ENCODE data around the gene HSPB6.
"Not testable (repeated sequence)": the region's sequence is repeated elsewhere in the genome, so short reads cannot be mapped to it uniquely, and the experiment has no call there.

HSPB6 gene

GRCh38 chr19:35756377-35757230 lies at the start of gene HSPB6:
Gene HSPB6 (minus strand): TSS chr19:35757029. CDS start chr19:35757008, 21 bp downstream.
- DNase-seq, result no peak

DNA sequence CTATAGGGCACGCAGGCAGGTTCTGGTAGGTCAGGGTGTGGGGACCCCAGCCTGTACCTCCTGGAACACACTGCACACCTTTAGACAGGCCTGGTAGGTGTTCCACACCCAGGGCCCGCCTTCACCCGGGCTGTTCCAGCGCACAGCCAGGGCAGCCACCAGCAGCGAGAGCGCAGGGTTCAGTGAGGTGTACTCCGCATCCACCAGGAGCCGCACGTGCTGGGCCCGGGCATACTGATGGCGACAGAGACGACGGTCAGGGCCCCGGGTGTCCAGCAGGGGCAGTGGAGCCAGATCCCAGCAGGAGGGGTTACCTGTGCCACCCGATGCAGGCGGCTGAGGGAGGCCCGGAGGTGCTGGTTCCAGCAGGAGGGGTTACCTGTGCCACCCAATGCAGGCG lies 49.8 kb upstream of the HSPB6 start:
- no peak for DNase-seq

DNA sequence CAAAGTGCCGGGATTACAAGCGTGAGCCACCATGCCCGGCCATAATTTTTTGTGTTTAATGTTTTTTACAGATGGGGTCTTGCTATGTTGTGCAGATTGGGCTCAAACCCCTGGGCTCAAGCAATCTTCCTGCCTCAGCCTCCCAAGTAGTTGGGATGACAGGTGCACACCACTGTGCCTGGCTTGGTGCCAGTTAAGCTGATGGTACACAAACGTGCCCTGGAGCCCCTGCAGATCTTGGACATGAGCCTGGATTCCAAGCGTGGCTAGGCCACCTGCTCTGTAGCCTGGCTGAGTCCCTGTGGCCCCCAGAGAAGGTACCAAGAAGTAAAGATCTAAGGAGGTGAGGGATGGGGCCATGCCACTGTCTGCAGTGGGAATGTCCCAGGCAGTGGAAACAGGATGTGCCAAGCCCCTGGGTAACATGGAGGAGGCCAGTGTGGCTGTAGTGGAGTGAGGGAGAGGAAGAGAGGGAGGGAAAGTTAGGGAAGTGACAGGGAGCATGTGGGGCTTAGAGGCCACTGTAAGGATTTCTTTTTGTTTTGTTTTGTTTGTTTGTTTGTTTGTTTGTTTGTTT lies 48.8 kb upstream of the HSPB6 start:
- no peak for DNase-seq

DNA sequence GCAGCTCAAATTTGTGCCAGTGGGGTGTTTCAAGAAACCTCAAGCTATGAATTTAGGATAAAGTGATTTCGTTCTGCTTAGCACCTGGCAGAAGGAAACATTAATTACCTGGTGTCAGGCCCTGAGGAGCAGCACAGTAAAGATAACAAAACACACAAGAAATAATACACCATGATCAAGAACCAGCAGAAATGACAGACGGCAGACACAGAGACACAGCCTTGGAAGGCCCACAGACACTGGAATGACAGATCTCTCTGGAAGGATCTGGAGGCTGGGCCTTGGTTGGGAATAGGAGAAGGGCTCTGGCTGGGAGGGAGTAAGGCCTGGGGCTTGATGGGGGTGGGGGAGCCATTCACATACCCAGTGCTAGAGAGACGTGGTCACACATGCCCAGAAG lies 45.0 kb upstream of the HSPB6 start:
- no peak for DNase-seq

DNA sequence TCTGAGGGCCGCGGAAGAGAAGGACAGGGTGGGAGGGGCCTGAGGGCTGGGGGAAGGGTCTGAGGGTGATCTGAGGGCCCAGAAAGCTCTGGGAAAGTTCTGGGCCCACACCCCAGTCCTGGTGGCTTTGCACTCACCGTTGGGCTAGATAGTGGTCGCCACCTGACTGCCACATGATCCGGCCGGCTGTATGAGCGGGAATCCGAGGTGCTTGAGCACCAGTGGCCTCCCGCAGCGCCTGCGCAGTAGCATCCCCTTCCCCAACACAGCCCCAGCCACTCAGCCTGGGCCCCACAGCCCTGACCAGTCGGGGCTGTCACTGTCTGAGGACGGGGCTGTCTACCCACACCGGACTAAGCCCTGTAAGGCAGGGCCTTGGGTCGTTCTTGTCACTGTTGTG lies 40.8 kb upstream of the HSPB6 start:
- DNase-seq, result peak; percentile 5

DNA sequence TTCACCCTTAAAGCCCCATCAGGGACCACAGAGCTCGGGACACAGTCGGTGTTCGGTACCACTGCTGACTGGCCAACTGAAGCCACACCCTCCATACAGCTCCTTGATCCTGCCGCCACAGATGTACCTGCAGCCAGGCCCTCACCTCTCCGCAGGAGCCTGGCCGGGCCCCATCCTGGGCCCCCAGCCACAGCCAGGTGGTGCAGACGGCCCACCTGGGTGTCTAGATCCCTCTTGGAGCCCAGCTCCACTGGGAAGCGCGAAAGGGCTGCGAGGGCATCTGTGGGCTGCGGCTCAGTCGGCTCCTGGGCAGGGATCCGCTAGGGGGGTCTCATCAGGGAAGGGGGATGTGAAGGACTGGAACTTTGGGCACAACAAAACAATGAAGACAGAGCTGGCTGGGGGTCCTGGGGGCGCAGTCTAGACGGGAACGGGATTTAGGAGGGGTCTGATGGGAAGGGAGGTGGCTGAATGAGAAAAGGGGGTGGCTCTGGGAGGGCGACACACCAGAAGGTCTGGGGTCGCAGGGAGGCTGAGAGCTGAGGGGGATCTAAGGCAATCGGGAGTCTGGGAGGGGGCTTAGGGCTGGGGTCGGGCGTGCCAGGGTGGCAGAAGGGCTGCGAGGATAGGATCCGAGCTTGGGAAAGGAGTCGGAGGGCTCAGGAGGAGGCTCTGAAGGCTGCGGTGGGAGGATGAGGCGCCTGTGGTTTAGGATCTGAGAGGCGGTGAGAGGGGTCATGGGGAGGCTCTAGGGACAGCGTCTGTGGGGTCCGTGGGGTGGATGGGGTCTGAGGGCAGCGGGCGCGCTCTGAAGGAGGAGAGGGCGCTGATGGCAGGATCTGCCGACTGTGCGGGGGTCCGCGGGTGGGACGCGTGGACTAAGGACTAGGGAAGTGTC lies 40.1 kb upstream of the HSPB6 start:
- DNase-seq, result no peak

GRCh38 chr19:35795564-35795963 lies 38.7 kb upstream of the HSPB6 start:
- not testable (repeated sequence) for DNase-seq

DNA sequence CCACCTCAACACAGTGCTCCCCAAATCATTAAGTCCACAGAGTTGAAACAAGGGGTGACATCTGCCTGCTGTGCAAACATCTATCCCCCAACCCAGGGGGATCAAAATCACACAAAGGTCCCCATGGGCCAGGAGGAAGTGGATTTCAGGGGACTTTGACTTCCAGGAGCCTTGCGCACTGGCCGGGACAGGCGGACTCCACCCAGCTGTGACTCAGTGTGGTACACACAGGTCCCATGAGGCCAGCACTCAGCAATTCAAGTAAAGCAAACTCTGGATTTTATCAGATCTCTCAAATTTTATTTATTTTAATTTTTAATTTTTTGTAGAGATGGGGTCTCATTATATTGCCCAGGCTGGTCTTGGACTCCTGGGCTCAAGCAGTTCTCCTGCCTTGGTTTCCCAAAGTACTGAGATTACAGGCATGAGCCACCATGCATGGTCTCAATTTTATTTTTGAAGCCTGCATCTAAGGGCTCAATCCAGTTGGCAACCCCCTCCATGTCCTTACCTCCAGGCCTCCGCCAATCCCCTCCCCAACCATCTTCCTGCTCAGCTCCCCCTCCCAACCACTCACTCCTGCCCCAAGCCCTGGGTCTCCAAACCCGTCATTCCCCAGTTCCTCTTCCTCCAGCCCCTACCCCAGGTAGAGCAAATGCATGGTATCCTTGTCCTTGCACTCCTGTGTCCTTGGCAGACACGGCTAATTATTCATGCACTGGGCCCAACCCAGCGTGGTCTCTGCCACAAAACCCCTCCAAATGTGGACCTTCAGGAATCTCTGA lies 36.7 kb upstream of the HSPB6 start:
- DNase-seq, result no peak

GRCh38 chr19:35792888-35793287 lies 36.1 kb upstream of the HSPB6 start:
- no peak for DNase-seq

DNA sequence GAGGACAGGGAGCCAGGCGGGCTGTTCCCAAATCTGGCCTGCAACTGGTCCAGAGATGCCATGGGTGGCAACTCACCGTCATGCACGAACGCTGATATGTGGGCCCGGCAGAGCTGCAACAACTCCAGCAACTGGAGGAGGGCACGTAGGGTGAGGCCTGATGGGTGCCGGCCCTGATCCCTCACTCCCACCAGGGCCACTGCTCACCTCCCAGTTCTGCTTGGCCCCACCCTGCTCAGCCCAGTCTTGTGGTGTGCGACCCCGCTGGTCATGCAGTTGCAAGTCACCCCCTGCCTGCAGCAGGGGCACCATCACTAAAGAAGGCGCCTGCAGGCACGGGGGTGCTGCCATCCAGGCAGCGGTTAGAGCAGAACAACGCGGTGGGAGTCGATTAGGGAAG lies 35.5 kb upstream of the HSPB6 start:
- DNase-seq, result no peak

DNA sequence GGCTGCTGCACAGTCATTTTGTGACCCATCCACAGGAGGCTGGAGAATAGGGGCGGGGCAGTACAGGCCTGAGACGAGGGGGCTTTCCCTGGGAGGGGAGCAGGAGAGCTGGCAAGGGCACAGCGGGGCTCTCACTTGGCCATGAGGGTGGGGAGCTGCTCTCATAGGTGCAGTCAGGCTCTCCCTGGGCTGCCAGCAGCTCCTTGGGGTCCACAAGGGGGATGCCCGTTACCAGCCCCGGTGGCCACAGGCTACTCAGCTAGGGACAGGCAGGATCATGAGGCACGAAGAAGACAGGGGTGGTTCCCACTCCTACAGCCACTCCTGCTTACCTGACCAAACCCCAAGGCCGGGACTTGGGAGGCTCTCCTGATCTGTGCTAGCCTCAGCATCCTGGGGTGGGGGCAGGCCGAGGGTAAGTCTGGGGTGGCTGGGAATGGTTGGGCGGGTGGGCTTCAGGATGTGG lies 35.0 kb upstream of the HSPB6 start:
- no peak for DNase-seq

GRCh38 chr19:35790981-35791813 lies 34.4 kb upstream of the HSPB6 start:
- peak; percentile 30 for DNase-seq

DNA sequence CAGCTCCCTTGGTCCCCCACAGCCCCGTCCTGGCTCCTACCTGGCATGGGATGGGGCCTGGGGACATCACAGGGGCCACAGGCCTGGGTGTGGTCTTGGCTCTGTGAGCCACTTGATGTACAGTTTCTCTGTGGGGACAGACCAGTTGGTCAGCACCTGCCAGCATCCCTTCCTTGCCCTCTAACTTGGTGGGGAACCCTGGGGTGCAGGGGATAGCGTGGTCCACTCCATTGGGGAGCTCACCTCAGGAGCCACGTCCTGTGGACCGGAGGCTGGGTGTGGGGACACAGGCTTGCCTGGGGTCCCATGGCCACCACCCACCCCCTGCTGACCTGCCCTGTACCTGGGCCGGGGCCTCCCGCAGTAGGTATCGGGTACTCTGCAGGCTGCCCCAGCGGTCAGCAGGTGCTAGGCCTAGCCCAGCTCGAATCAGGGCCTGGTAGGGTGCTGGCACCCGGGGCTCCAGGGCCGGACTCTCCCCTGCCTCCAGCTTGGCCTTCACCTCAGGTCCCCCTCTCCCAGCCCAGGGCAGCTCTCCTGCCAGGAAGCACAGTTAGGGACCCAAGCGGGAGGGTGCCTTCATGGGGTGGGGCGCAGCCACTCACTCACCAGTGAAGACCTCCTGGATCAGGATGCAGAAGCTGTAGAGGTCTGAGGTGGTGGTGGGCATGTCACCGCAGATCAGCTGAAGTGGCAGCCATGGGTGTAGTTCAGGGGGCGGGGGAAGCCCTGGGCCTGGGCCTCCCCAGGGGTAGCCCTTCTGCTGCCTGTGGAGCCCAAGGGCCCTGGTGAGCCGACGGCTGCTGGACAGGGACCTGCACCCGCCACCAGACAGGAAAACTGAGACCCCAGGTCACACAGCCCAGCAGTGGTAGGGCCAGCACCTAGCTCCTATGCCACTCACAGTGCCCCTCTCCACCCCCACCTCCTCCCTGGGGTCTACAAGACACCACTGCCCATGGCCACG lies 33.4 kb upstream of the HSPB6 start:
- DNase-seq, result no peak

DNA sequence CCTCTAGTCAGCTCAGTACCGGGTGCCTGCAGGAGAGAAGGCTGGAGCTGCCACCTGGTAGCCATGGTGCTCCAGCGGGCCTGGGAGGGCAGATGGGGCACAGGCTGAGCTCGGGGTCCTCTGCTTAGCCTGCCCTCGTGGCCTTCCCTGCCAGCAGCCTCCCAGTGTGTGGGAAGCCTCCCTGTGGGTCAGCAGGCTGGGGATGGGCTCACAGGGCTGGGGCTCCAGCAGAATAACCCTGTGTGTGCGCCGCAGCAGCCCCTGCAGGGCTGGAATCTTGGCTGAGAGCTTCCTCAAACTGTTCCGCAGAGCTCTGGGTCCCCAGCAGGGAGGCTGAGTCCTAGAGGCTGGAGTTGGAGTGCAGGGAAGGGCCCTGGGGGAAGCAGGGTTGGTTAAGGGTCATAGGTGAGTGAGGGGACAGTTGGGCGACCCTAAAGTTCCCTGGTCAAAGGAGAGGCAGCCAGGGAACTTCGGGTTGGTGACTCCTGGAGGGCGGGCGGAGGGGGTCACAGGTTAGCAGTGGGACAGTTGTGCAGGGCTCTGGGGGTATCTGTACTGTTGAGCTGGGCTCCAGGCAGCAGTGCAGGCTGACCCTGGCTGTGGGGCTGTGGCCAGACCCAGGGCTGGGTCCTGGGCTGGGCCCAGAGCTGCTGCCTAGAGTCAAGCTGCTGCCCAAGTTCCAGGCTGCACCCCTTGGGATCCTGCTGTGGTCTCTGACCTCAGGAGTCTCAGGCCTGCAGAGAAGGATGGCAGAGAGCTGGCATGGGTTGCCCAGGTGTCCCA lies 32.6 kb upstream of the HSPB6 start:
- no peak for DNase-seq

DNA sequence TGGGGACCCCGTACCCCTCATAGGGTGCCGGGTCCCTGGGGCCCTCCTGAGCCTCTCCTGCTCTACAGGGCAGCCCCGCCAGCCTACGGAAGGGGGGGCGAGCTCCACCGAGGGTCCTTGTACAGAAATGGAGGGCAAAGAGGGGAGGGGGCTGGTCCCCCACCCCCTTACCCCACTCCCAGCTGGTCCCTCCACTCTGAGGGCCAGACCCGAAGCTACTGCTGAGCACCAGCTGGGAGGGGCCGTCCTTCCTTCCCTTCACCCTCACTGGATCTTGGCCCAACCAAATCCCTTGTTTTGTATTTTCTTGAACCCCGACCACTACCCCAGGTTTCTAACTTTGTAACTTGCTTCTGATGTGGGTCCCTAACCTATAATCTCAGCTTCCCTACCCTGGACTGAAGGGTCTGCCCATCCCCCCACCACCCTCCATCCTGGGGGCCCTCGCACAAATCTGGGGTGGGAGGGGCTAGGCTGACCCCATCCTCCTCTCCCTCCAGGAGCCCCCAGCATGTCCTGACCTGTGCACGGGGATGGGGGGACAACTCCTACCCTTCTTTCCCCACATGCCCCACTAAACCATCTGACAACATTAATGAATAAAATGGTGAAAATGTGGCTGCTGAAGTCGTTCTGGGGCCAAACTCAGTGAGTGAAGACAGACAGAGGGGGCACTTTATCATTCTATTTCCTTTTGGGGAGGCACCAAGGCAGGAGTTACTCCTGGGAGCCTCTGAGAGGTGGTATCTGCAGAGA lies 31.6 kb upstream of the HSPB6 start:
- DNase-seq, result no peak

GRCh38 chr19:35787227-35787799 lies 30.5 kb upstream of the HSPB6 start:
- DNase-seq, result no peak

GRCh38 chr19:35786299-35787160 lies 29.7 kb upstream of the HSPB6 start:
- no peak for DNase-seq

- DNase-seq, result no peak
These were observed 28.5 kb upstream of the HSPB6 start for GRCh38 chr19:35785339-35785627.
